Activated gamma-delta T cell treated with anti-CD3 and anti-CD28 coated beads, Interleukin-2, amount 50 U/mL, for 16 hours (primary cell): ENCODE measurements around the gene DMBX1.

Experiments
- DNase-seq: peaks from one replicate; pipeline ENCODE4 v3.0.0-alpha.2; 2020; ENCODE audit warnings: low read depth

The DMBX1 gene

DNA sequence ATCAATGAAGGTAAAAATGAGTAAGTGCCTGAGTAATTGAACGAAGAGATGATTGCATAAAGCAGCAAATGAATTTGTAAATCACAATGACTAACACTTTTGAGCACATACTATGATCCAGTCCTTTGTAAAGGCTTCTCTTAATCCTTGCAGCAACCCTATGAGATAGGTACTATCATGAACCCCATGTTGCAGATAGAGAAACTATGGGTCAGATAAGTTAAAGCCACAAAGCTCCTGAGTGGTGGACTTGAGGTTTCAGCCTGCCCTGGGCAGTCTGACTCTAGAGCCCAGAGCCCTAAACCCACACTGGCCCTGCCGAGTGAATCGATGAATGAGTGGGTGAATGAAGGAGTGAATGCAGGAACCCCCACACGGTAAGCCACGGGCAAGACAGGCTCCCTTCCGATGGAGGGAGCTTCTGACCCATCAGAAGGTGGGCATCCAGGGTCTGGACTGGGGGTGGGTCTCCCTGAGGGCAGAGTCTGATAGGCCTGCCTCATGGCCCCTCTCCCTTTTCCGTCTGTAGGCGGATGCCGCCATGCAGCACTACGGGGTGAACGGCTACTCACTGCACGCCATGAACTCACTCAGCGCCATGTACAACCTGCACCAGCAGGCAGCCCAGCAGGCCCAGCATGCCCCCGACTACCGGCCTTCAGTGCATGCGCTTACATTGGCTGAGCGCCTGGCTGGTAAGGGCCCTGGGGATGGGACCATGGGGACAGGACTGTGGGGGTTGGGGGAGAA, 17.0 kb downstream of the DMBX1 start:
- DNase-seq, result no peak

DNA sequence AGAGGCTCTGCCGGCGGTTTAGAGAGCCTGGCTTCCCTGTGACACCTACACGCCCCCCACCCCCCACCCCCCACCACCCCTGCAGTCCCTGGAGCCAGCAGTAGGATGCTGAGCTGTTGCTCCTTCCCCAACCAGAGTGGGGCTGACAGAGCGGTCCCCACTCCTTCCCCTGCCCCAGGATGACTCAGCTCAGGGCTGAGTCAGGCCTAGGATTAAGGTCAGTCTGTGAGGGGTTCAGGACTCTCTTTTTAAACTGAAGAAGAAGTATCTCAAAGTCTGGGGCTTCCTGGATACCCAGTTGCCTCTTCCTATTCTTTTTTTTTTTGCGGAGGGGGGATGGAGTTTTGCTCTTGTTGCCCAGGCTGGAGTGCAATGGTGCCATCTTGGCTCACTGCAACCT, 19.1 kb downstream of the DMBX1 start:
- DNase-seq, result no peak

DNA sequence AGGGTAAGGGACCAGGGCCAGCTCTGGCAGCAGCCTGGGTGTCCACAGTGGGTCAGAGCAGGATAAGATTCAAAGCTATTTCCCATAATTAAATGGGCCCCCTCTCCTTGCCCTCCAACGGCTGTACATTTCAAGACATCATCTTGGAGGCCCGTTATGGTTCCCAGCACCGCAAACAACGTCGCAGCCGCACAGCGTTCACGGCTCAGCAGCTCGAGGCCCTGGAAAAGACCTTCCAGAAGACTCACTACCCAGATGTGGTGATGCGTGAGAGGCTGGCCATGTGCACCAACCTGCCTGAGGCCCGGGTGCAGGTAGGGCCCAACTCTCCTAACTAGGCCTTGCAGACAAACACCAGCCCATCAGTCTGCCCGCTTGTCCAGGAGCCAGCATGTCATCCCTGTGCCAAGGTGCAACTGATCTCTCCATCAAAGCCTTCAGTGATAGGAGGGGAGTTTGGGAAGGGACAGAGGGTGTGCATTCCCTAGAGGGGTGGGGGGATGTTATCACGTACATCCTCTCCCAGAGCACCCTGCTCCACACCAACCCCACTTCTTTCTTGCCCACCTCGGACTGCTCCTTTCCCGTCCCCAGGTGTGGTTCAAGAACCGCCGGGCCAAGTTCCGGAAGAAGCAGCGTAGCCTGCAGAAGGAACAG, 20.8 kb downstream of the DMBX1 start:
- DNase-seq, result no peak

DNA sequence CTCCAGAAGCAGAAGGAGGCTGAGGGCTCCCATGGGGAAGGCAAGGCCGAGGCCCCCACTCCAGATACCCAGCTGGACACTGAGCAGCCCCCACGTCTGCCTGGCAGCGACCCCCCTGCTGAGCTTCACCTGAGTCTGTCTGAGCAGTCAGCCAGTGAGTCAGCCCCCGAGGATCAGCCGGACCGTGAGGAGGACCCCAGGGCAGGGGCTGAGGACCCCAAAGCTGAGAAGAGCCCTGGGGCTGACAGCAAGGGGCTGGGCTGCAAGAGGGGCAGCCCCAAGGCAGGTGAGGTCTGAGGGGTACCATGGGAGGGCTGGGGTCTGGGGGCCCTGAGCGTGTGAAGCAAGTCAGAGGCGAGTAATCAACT, 21.3 kb downstream of the DMBX1 start:
- DNase-seq, result no peak

DNA sequence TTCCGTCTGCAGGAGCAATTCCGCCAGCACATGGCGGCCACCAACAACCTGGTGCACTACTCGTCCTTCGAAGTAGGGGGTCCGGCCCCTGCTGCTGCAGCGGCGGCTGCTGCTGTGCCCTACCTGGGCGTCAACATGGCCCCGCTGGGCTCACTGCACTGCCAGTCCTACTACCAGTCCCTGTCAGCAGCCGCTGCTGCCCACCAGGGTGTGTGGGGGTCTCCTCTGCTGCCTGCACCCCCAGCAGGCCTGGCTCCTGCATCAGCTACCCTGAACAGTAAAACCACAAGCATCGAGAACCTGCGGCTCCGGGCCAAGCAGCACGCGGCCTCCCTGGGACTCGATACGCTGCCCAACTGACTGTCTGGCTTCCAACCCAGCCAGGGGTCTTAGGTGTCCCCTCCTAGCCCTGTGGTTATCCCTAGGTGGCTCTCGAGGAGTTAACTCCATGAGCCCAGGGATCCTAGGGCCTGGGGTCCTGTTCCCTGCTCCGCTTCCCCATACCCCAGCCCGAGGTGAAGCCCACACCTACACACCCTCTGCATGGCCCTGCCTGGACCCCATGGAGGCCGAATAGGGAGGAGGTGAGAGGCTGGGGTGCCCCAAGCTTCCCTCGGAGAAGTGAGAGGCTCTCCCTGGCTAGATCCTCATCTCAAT, 22.6 kb downstream of the DMBX1 start:
- DNase-seq, result no peak

DNA sequence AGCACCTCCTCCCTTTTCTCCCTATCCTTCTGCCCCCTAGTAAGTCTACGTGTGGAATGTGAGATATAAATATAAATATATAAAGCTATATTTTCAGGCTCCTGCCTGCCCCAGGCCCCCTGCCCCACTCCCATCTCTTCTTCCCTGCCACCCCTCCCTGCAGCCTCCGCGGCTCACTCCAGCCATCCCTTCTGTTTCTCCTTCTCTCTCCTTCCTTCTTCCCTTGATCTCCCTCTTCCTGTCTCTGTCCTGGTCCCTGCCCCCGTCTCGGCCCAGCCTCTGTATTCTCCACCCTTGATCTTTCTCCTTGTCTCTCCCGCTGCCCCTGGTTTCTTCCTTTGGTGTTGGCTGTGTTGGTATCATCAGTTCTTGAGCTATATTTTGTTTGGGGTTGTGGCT, 23.2 kb downstream of the DMBX1 start:
- DNase-seq, result no peak

DNA sequence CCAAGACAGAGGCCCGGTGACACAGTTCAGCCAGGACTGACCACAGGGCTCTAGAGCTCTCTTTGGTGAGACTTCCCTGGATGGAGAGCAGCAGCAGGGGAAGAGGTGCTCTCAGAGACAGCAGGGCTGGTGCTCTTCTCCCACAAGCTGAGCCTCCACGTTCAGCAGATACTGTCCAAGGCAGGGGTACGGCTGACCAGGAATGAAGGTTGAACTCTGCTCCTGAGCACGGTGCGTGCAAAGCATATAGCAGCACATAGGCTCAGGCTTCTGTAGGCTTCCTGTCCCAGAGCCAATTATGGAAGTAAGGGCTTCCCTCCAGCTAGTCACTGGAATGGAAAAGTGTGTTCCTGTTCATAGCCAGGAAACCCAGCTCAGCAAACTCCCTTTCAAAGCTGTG, 23.9 kb downstream of the DMBX1 start:
- DNase-seq, result no peak

DNA sequence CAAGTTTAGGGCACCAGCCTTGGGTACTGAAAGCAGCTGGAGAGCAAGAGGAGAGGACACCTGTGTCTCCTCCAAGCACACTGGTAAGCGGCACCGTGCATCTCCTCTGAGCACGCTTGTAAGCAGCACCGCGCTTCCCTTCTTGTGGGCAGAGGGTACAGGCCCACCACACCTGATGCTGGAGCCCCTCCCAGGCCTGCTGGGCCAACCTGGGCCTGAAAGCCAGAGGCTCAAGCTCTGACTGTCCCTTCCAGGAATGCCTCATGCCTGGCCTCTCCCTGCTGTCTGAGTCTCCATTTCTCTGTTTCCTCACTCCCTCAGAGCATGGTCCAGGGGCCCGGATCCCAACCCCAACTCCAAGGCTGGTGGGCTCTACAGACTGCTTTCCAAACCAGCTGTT, 25.9 kb downstream of the DMBX1 start:
- DNase-seq, result no peak

DNA sequence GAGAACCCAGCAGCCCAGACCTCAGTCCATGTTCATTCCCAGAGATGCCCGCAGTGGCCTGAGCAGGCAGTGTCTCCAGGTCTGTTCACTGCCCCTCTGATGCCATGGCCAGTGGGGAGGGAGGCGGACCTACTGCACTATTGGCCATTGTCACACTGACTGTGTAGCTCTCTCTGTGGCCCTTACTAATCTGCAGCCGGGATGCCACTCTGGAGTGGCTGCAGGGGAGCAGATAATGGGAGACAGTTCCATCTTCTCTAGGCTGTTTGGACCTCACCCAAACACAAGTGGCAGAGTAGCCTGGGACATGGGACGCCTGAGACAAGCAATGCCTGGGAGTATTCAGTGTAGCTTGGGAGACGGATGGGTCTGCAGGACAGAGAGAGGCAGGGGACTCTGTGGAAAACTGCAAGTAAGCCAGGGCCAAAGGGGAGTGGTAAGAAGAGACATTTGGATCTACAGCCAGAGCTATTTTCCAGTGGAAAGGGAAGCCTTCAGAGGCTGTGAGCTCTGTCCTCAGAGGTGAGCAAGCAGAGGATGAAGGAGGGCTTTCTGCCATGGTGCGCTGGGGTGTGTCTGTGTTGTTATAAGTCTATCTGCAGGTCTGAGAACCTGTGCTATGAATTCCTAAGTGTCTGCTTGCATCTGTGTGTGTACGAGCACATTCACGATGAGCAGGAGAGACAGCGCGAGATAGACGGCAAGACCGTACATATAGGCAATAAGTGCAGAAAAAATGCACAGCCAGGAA, 26.7 kb downstream of the DMBX1 start:
- DNase-seq, result no peak

DNA sequence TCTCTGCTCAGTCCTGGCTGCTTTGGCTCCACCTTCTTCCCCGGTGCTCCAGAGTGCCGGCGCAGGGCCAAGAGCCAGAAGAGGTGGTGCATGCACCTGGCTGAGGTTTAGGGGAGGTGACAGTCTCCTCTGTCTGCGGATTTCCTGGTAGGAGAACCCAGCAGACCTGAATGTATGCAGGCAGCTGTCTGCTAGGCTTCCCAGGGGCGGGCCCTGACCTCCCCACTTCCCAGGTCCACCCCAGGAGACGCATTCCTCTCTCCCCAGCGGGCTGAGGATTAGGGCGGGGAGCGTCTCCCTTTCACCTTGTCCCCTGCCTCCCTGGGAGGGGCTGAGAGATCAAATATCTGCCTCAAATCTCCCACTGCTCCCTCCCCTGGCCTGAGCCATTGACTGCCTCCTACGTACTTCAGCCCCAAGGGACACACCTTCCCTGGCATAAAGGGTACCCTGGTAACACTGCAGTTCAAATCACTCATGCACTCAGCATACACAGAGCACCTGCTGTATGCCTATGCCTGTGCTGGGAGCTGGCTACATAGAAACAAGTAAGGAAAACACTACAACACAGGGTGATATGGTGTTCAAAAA, 27.5 kb downstream of the DMBX1 start:
- DNase-seq, result no peak

DNA sequence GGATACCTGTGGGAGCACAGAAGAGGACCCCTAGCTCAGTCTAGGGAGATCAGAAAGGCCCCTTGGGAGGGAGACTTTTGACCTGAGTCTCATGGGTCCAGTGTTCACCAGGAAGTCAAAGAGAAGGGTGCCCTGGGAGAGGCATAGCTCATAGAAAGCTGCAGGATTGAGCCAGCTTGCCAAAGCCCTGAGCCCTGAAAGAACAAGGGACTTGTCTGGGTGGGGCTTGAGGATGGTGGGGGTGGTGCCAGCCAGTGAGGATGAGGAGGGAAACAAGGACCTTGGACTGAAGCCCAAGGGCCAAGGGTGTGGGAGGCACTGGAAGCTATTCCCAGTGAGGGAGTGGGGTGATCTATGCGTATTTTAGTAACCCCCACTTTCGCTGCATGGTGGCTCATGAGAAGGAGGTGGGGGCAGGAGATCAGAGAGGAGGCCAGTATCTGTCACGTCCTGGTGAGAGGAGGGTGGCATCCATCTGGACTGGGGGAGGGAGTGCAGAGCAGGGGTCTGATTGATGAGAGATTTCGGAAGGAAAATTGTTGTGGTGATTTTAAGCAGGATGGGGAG, 28.4 kb downstream of the DMBX1 start:
- no peak for DNase-seq

DNA sequence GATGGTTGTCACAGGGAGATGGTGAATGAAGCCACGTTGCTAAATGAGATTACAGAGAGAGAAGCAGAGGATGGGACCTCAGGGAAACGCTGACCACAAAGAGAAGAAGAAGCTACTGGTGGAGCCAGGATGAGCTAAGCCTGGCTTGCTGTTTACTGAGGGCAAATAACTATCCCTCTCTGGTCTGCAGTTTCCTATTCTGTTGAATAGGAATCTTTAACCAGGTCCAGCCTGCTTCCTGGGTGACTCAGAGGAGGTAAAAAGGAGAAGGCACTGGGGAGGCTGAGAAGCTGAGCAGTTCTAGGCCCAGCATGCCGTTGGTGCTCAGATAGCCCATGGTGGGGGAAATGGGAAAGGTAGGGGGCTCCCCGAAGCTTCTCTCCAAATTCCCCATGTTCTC, 29.6 kb downstream of the DMBX1 start:
- DNase-seq, result no peak

DNA sequence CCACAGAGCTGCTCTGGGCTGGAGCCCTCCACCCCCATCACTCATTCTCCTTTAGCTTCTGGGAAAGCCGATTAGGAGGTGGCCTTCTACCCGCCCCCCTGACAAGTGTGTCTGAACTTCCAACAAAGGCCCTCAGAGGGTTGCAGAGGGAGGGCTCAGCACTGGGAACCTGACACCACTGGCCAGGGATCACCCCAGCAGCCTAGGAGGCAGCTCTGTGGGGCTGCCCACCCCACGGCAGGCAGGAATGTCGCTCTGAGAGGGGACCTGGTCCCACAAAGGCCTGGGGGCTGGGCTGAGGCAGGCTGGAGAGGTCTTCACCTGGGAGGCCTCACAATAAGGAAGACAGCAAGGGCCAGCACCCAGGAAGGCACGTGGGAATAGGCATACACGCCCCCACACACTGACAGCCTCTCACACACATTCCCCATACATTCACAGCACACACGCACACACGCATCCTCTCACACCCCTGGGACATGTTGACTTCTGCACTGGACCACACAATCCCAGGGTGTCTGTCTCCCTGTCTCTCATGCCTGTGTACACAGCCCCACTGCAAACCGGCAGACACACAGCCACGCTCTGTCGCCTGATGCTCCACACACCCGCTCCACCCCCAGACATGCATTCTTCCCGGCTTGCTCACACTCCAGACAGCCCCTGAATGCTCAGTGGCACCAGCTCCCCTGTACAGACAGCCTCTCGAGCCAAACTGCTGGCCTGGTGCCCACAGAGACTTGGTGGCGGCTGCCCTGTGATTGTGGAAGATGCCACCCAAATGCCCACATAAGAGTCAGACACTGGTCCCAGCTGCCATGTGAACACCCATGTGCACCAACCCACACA, 30.7 kb downstream of the DMBX1 start:
- no peak for DNase-seq

DNA sequence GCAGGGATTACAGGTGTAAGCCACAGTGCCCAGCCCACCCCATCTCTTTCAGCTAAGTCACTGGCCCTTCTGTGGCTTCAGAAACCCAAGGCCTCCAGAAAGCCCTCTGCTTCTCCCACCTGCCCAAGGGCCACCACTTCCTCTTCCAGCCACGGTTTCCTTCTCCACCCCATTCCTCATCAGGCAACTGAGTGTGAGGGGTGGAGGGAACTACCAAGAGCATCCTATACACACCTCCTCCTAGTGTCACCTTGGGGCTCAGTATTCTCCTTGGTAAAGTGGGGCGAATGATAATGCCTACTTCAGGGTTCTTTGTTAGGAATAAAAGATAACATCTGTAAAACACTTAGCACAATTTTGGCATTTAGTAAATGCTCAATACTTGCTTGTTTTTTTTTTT, 31.8 kb downstream of the DMBX1 start:
- no peak for DNase-seq

DNA sequence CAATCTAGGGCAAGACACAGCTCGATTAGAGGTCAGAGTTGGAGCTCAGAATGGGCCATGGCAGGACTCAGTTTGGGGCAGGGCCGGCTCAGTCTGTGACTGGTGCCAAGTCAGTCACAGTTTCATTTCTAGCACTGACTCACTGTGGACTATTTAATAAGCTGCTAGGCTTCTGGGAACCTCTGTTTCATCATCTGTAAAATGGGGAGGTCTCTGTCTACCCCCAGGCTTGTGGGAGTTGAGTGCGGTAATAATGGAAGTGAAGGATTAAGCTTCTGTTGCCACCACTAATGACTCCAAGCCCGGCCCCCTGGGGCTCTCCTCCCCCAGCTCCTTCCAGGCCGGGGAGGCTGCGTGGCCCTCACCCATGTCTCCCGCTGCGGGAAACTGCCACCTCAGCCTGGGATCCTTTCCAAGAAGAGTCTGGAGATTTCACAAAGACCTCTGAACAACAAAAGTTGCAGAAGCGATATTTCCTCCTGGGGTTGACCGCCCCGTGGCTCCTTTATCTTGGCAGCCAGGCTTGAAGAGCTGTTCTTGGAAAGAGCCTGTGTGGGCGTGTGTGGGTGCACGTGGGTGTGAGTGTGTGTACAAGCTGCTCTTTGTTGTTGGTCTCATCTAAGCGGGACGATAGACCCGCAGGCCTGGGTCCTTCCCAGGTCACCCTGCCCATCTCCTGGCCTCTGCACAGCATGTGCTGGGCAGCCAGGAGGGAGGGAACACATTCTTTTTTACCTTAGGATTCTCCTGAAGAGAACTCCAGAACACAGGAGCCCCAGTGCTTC, 32.7 kb downstream of the DMBX1 start:
- DNase-seq, result no peak

DNA sequence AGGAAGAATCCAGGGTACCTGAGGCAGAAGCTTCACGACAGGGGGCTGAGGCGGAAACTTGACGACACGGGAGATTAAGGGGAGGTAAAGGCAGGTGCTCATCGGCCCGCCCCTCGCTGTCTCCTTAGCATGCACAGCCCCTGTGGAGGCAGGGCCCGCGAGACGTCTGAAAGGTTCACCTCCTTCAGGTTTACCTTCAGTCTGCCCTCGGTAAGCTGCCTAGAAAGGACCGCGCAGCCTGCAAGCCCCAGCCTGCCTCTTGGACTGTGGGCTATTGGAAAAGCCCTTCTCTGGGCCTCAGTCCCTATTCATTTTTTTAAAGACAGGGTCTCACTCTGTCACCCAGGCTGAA, 33.3 kb downstream of the DMBX1 start:
- no peak for DNase-seq

DNA sequence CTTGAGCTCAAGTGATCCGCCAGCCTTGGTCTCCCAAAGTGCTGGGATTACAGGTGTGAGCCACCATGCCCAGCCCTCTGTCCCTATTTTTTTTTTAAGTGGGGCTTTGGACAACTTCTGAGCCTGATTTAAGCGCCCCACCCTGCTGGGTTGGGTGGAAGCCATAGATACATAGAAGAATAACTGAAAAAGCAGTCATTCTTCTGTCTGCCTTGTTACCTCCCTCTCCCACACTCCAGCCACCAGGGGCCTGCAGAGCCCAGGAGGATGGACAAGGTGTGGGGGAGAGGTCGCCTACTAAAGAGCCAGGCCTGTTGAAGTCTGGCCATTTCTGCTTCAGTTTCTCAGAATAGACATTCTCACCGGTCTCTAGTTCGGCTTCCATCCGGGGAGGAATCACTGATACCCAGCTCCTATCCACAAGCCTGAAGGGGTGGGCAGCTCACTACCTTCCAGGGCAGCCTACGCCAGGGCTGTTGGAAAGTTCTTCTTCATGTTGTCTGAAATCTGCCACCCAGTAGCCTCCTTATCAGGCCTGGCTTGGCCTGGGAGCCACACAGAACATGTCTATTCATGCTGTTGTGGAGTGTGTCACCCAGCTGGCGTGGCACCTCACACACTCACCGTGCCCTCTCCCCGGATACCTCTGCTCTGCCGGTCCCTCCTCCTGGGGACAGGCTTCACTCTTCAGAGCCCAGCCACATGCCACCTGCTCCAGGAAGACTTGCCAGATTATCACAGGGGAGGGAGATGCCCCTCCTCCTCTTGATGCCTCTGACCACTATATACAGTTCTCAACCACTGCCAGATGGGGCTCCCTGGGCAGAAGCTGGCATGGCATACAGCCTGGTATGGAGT, 34.1 kb downstream of the DMBX1 start:
- DNase-seq, result no peak

DNA sequence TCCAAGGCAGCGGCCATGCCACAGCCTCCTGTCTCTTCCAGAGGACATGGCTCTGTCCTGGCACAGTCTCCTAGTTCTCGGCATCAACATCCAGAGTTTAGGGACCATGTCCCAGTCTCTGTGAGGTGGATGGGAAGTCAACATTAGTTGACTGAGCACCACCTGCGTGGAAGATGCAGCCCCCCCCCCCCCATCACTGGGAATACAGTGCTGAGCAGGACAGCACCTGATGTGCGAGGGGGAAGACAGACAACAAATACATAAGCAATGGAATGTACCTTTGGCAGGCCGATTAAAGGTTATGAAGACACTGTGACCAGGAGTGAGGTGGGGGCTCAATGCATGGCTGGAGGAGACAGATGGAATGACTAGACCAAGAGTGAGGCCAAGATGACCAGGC, 35.2 kb downstream of the DMBX1 start:
- no peak for DNase-seq

DNA sequence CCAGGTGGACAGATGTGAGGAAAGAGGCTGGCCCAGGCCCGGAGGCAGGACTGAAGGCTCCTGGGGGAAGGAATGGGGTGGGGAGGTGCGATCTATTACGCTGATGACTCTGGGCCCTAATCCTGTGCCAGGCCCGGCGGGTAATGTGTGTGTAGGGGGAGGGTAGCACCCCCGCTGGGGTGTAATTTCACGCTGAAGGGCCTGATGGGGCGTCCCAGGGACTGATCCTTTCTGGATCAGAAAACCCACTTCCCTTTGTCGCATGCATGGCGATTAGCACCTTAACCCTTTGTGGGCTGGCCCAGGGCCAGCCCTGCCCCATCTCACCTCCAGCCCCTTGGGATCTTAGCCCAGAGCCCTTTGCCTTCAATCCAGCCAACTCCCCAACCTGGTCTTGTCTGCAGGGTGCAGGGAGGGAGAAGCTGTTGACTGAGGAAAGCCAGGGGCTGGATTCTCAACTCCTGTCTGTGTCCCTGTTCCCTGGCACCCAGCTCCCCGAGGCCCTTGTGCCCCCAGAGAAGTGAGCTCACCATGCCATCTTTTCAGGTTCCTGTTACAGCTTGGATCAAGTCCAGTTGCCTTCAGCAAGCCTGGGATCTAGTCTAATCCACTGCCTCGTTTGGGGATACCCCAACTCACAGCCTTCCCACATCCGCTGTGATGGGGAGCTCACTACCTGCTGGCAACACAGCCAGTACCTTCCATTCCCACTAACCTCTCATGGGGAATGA, 35.8 kb downstream of the DMBX1 start:
- DNase-seq, result no peak
